Thyroid gland (tissue), 4 donors: ENCODE data around the gene HAO2. TPM values are rescaled to one million over a fixed set of nuclear protein-coding genes. Genes with fewer than 3 reads are reported as not detected.

ENCODE experiments used
- DNase-seq, 2 donors: peaks; one replicate each; pipeline ENCODE4 v3.0.0-alpha.2; 2019
- H3K27ac ChIP-seq, 3 donors: fragments of 200-600 bp; sonication (generic); 1 replicate in 2 of 3; 2 replicates in 1 of 3; pipeline ENCODE4 v1.5.1; 2016 to 2019; ENCODE audit warnings: mild to moderate bottlenecking in 1 of 3, moderate library complexity in 1 of 3
- H3K27me3 ChIP-seq: fragments of 200-600 bp; sonication (generic); one replicate; pipeline ENCODE4 v1.5.1; 2019
- H3K36me3 ChIP-seq, 2 donors: fragments of 200-600 bp; sonication (generic); one replicate each; pipeline ENCODE4 v1.5.1; 2016 to 2019
- H3K4me1 ChIP-seq, 2 donors: fragments of 200-600 bp; sonication (generic); one replicate each; pipeline ENCODE4 v1.5.1; 2017 to 2019
- H3K4me3 ChIP-seq, 3 donors: fragments of 200-600 bp; sonication (generic); replicated peaks in 1 of 3; 1 replicate in 2 of 3; 2 replicates in 1 of 3; pipeline ENCODE4 v1.5.1; 2016; ENCODE audit warnings: mild to moderate bottlenecking in 1 of 3
- H3K9me3 ChIP-seq: fragments of 200-600 bp; sonication (generic); one replicate; pipeline ENCODE4 v1.5.1; 2017
- CTCF ChIP-seq, 6 experiments: fragments of 200-600 bp in 3 of 6; fragments of 450-650 bp in 3 of 6; sonication (generic) in 3 of 6; IDR thresholded peaks; one replicate each; pipeline ENCODE4 v1.5.1; 2016 to 2019; ENCODE audit warnings: antibody characterized with exemption in 6 of 6, mild to moderate bottlenecking in 2 of 6, inconsistent platforms in 1 of 6, moderate library complexity in 1 of 6
- POLR2A ChIP-seq, 2 donors: fragments of 450-650 bp; IDR thresholded peaks; one replicate each; pipeline ENCODE4 v1.6.1; 2017; ENCODE audit warnings: antibody characterized with exemption in 2 of 2, mild to moderate bottlenecking in 2 of 2, moderate library complexity in 1 of 2
- WGBS, 2 donors: methylation state at CpG; one replicate each; pipeline ENCODE4 v1.1.5; 2017; 5-methylcytosine and 5-hydroxymethylcytosine counted together
- intact Hi-C: fragments of 100-400 bp; cut with DNase I; formaldehyde crosslinking; loops from one replicate; pipeline ENCODE4 v1.15.1; 2023
- total RNA-seq, 4 donors: library from RNA; depleted of rRNA; stranded (reverse); fragments of >200 nt; gene quantifications; one replicate each; pipeline ENCODE4 v1.2.3, GENCODE V29; 2016

The HAO2 gene
- total RNA-seq, 4 donors from 2014 or later: not detected

GRCh38 chr1:119336848-119337247 is 31.7 kb upstream of the HAO2 start:
- intact Hi-C loops: no loop called here
- Histone ChIP-seq H3K36me3 (no peaks in the 10 kb centered on the region), H3K27ac (no peak overlapping the region), H3K9me3 (no peaks in the 10 kb centered on the region), H3K4me3 (no peak overlapping the region), H3K4me1 (no peaks in the 10 kb centered on the region), H3K27me3 (no peaks in the 10 kb centered on the region)
- WGBS, 2 donors: 53 to 68% methylated on average over 4 of the region's 4 CpGs
- no peak for TF ChIP-seq POLR2A (IDR thresholded peaks at IDR 0.05)
- no peak for TF ChIP-seq CTCF (IDR thresholded peaks at IDR 0.05)
- DNase-seq: no peak

- TF ChIP-seq CTCF (IDR thresholded peaks at IDR 0.05) (no peak), POLR2A (IDR thresholded peaks at IDR 0.05) (no peak)
- 79 to 97% methylated on average over 2 of the region's 2 CpGs for WGBS, 2 donors
- no peak overlapping the region for H3K27ac ChIP-seq
- H3K27me3 ChIP-seq: no peaks in the 10 kb centered on the region
- intact Hi-C loops: no loop called here
- H3K4me3 ChIP-seq: no peak overlapping the region
- no peaks in the 10 kb centered on the region for H3K9me3 ChIP-seq
- DNase-seq: no peak
- no peaks in the 10 kb centered on the region for H3K36me3 ChIP-seq
- no peaks in the 10 kb centered on the region for H3K4me1 ChIP-seq
These were observed 30.6 kb upstream of the HAO2 start for GRCh38 chr1:119338004-119338403.

DNA sequence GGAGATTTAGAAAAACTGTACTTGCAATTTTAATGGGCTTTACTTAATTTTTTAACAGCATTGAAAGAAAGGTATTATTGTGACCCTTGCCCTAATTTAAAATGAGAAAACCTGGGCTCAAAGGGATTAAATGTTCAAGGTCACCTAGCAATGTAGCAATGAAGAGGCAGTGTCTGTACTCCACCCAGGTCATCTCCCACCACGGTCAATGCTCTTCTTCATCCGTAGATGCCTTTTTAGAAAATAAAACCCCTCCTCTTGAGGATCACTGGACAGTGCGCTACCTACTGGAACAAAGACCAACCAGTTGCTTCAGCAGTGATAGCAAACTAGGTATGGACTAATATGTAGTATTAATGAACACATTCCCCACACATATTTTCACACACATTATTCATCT is 29.8 kb upstream of the HAO2 start:
- Histone ChIP-seq H3K4me3 (no peak overlapping the region), H3K4me1 (no peaks in the 10 kb centered on the region), H3K27me3 (no peaks in the 10 kb centered on the region), H3K36me3 (no peaks in the 10 kb centered on the region), H3K9me3 (no peaks in the 10 kb centered on the region), H3K27ac (no peak overlapping the region)
- WGBS, 2 donors: 93 to 96% methylated on average over 3 of the region's 3 CpGs
- intact Hi-C loops: no loop called here
- DNase-seq: no peak
- TF ChIP-seq CTCF (IDR thresholded peaks at IDR 0.05) (no peak), POLR2A (IDR thresholded peaks at IDR 0.05) (no peak)

DNA sequence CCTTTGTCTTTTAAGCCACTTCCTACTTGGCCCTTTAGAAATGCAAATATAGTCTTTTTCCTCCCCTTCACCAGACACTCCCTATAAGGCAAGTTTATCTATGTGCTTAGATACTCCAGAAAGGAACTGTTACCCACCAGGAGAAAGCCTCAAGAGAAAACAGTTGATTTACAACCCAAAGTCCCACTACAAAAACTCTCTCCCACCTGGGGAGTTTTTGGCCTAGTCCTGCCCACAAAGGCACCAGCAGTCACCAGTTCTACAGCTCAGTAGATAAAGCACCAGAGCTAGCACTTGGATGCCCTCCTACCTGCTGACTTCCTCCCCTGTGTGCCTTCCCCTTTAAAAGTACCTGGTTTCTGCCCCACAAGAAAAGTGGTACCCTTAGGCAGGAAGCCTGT is 27.7 kb upstream of the HAO2 start:
- intact Hi-C loops: no loop called here
- no peak overlapping the region for H3K4me3 ChIP-seq
- no peaks in the 10 kb centered on the region for H3K36me3 ChIP-seq
- H3K27ac ChIP-seq: no peak overlapping the region
- no peaks in the 10 kb centered on the region for H3K9me3 ChIP-seq
- TF ChIP-seq CTCF (IDR thresholded peaks at IDR 0.05) (no peak), POLR2A (IDR thresholded peaks at IDR 0.05) (no peak)
- no peaks in the 10 kb centered on the region for H3K27me3 ChIP-seq
- no peak for DNase-seq
- H3K4me1 ChIP-seq: no peaks in the 10 kb centered on the region

- 80 to 86% methylated on average over 5 of the region's 5 CpGs for WGBS, 2 donors
- intact Hi-C loops: no loop called here
These were observed 27.1 kb upstream of the HAO2 start for GRCh38 chr1:119341372-119341947.

More at GRCh38 chr1:119341372-119341947, 27.1 kb upstream of the HAO2 start:
- Histone ChIP-seq H3K27ac (no peak overlapping the region), H3K4me1 (no peaks in the 10 kb centered on the region), H3K4me3 (no peak overlapping the region), H3K27me3 (no peaks in the 10 kb centered on the region), H3K9me3 (no peaks in the 10 kb centered on the region), H3K36me3 (no peaks in the 10 kb centered on the region)
- DNase-seq: no peak
- TF ChIP-seq POLR2A (IDR thresholded peaks at IDR 0.05): no peak
- no peak for TF ChIP-seq CTCF (IDR thresholded peaks at IDR 0.05)
